ENCODE measurements around the gene RAB28. TPM values are rescaled to one million over a fixed set of nuclear protein-coding genes. Genes with fewer than 3 reads are reported as not detected.

The RAB28 gene
- total RNA-seq, 3 donors from 2014 or later (not counting 1 experiment from before 2014, with no cell fraction given): 10.2 to 13.1 (median 12.9) TPM

- TF ChIP-seq CTCF (IDR thresholded peaks at IDR 0.05): no peak
- Mint-ChIP-seq H3K4me1 (no peaks in the 10 kb centered on the region), H3K27me3 (ENCODE audit: low read depth in 2 of 2) (peaks cover 32 to 79% of the 10 kb centered on the region in 2 donors), H3K4me3 (no peak overlapping the region), H3K27ac (no peak overlapping the region), H3K9me3 (no peaks in the 10 kb centered on the region), H3K36me3 (no peaks in the 10 kb centered on the region)
- no peaks in the 10 kb centered on the region for H3K9me3 ChIP-seq (ENCODE audit: control insufficient read depth, insufficient read depth, low read length)
- DNase-seq (no peak), ATAC-seq (no peak)
- H3K36me3 ChIP-seq (ENCODE audit: control insufficient read depth, insufficient read depth, low read length): no peaks in the 10 kb centered on the region
- peaks cover 10% of the 10 kb centered on the region for H3K27me3 ChIP-seq (ENCODE audit: control insufficient read depth, insufficient read depth, low read length)
- no peaks in the 10 kb centered on the region for H3K4me1 ChIP-seq (ENCODE audit: control insufficient read depth, insufficient read depth, low read length)
- intact Hi-C loops (cut with micrococcal nuclease): no loop called here
- no peak overlapping the region for H3K27ac ChIP-seq (ENCODE audit: low read length)
- no peak overlapping the region for H3K4me3 ChIP-seq (ENCODE audit: low read length)
Observed at GRCh38 chr4:13493793-13494192, 9.7 kb upstream of the RAB28 start.

GRCh38 chr4:13492747-13493146 lies 8.6 kb upstream of the RAB28 start:
- Histone ChIP-seq H3K27ac (ENCODE audit: low read length) (no peak overlapping the region), H3K9me3 (ENCODE audit: control insufficient read depth, insufficient read depth, low read length) (no peaks in the 10 kb centered on the region), H3K4me3 (ENCODE audit: low read length) (no peak overlapping the region), H3K27me3 (ENCODE audit: control insufficient read depth, insufficient read depth, low read length) (peaks cover 10% of the 10 kb centered on the region), H3K4me1 (ENCODE audit: control insufficient read depth, insufficient read depth, low read length) (no peaks in the 10 kb centered on the region), H3K36me3 (ENCODE audit: control insufficient read depth, insufficient read depth, low read length) (no peaks in the 10 kb centered on the region)
- WGBS (ENCODE audit: insufficient coverage): 100% methylated on average over 1 of the region's 3 CpGs
- DNase-seq (no peak), ATAC-seq (no peak)
- no peaks in the 10 kb centered on the region for H3K9me3 Mint-ChIP-seq
- no peaks in the 10 kb centered on the region for H3K36me3 Mint-ChIP-seq
- H3K27me3 Mint-ChIP-seq (ENCODE audit: low read depth in 2 of 2): peaks cover 30 to 79% of the 10 kb centered on the region in 2 donors
- no peak for TF ChIP-seq CTCF (IDR thresholded peaks at IDR 0.05)
- H3K4me3 Mint-ChIP-seq: no peak overlapping the region
- no peaks in the 10 kb centered on the region for H3K4me1 Mint-ChIP-seq
- intact Hi-C loops (cut with micrococcal nuclease): no loop called here
- H3K27ac Mint-ChIP-seq: no peak overlapping the region

DNA sequence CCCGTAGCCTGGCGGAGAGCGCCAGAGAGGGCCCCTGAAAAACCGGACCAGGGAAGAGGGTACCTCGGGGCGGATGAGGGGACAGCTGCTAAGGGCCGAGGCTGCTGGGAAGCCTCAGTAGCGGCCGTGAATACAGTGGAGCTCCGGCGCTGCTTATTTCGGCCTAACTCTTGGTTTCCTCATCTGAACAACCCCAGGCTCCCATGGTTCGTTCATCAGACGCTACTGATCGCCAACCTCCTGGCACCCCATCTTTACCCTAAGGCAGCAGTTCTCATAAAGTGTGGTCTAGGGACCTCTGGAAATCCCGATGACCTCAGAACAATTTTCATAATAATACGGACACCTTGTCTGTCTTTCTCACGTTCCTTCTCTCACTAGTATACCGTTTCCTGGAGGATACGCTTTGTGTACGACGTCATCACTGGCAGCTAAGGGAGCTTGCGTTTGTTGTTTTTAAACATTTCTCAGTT lies 645 bp upstream of the RAB28 start:
- Histone ChIP-seq H3K4me3 (ENCODE audit: low read length) (peak overlapping the region; percentile 58), H3K9me3 (ENCODE audit: control insufficient read depth, insufficient read depth, low read length) (no peaks in the 10 kb centered on the region), H3K4me1 (ENCODE audit: control insufficient read depth, insufficient read depth, low read length) (peaks cover 18% of the 10 kb centered on the region), H3K27ac (ENCODE audit: low read length) (peak overlapping the region; percentile 91), H3K27me3 (ENCODE audit: control insufficient read depth, insufficient read depth, low read length) (peaks cover 3% of the 10 kb centered on the region), H3K36me3 (ENCODE audit: control insufficient read depth, insufficient read depth, low read length) (no peaks in the 10 kb centered on the region)
- no peak for TF ChIP-seq CTCF (IDR thresholded peaks at IDR 0.05)
- intact Hi-C loops (cut with micrococcal nuclease): loop anchor here (5.0 to 10.0 kb wide), 3 partner anchors 63 to 1518 kb away; partner anchors contain the start of genes BOD1L1 and CPEB2
- H3K36me3 Mint-ChIP-seq: no peaks in the 10 kb centered on the region
- H3K27ac Mint-ChIP-seq: peak overlapping the region; percentile 98 to 99
- ATAC-seq (peak; percentile 39 to 43 (median 40)), DNase-seq (peak in 1 of 2 donors; percentile 81)
- H3K4me3 Mint-ChIP-seq: peak overlapping the region; percentile 92
- H3K4me1 Mint-ChIP-seq: peaks cover 20 to 27% of the 10 kb centered on the region in 2 donors
- H3K27me3 Mint-ChIP-seq (ENCODE audit: low read depth in 2 of 2): peaks cover 16 to 32% of the 10 kb centered on the region in 2 donors
- H3K9me3 Mint-ChIP-seq: no peaks in the 10 kb centered on the region
- under 1% methylated on average over 23 of the region's 23 CpGs for WGBS (ENCODE audit: insufficient coverage)

GRCh38 chr4:13483768-13484121 lies 395 bp downstream of the RAB28 start:
- peak; percentile 4 to 14 (median 8) for ATAC-seq
- peak overlapping the region; percentile 92 for H3K4me3 Mint-ChIP-seq
- TF ChIP-seq CTCF (IDR thresholded peaks at IDR 0.05): no peak
- H3K36me3 Mint-ChIP-seq: no peaks in the 10 kb centered on the region
- 0% methylated on average over 30 of the region's 30 CpGs for WGBS (ENCODE audit: insufficient coverage)
- H3K4me1 Mint-ChIP-seq: peaks cover 20 to 27% of the 10 kb centered on the region in 2 donors
- Histone ChIP-seq H3K36me3 (ENCODE audit: control insufficient read depth, insufficient read depth, low read length) (no peaks in the 10 kb centered on the region), H3K27me3 (ENCODE audit: control insufficient read depth, insufficient read depth, low read length) (peaks cover 3% of the 10 kb centered on the region), H3K9me3 (ENCODE audit: control insufficient read depth, insufficient read depth, low read length) (no peaks in the 10 kb centered on the region), H3K4me3 (ENCODE audit: low read length) (peak overlapping the region; percentile 58), H3K27ac (ENCODE audit: low read length) (peak overlapping the region; percentile 91), H3K4me1 (ENCODE audit: control insufficient read depth, insufficient read depth, low read length) (peaks cover 18% of the 10 kb centered on the region)
- peak in 1 of 2 donors; percentile 54 for DNase-seq
- no peaks in the 10 kb centered on the region for H3K9me3 Mint-ChIP-seq
- H3K27ac Mint-ChIP-seq: peak overlapping the region; percentile 98 to 99
- intact Hi-C loops (cut with micrococcal nuclease): loop anchor here (5.0 to 10.0 kb wide), 3 partner anchors 64 to 1519 kb away; partner anchors contain the start of genes BOD1L1 and CPEB2
- peaks cover 8 to 23% of the 10 kb centered on the region in 2 donors for H3K27me3 Mint-ChIP-seq (ENCODE audit: low read depth in 2 of 2)
